ENCODE data around the gene ADCYAP1.

Gene ADCYAP1

GRCh38 chr18:901761-902160 lies 2.9 kb upstream of the ADCYAP1 start:
- H3K36me3 ChIP-seq (ENCODE audit: control insufficient read depth in 2 of 2, insufficient read depth in 1 of 2, low read length in 2 of 2), result no peaks in the 10 kb centered on the region
- ChIA-PET POLR2A (no interaction called here), CTCF (interaction anchor here (0.6 to 1.6 kb wide), 4 partner anchors 10 to 68 kb away, joined by 3 to 10 read pairs (median 4); no protein-coding TSS in a partner anchor)
- no peak overlapping the region for H3K27ac ChIP-seq (ENCODE audit: extremely low read depth, low read depth, low read length)
- H3K9me3 ChIP-seq (ENCODE audit: control insufficient read depth, insufficient read depth, low read depth, low read length), result no peaks in the 10 kb centered on the region
- TF ChIP-seq ZNF311 (tag by site-specific recombination; IDR thresholded peaks at IDR 0.05; ENCODE audit: borderline replicate concordance) (no peak), ZNF350 (tag by site-specific recombination; IDR thresholded peaks at IDR 0.05) (no peak), SP3 (tag by site-specific recombination; IDR thresholded peaks at IDR 0.05) (no peak), GLI4 (tag by site-specific recombination; IDR thresholded peaks at IDR 0.05) (no peak), ZBTB7A (tag by site-specific recombination; IDR thresholded peaks at IDR 0.05; ENCODE audit: low read depth) (no peak), ZNF23 (tag by site-specific recombination; IDR thresholded peaks at IDR 0.05; ENCODE audit: borderline replicate concordance) (no peak)
- no peak overlapping the region for H3K4me3 ChIP-seq (ENCODE audit: low read depth, low read length)
- peaks cover 10% of the 10 kb centered on the region; the same call in 1 of the 2 replicates for H3K4me1 ChIP-seq (ENCODE audit: control insufficient read depth, insufficient read depth, low read length)

DNA sequence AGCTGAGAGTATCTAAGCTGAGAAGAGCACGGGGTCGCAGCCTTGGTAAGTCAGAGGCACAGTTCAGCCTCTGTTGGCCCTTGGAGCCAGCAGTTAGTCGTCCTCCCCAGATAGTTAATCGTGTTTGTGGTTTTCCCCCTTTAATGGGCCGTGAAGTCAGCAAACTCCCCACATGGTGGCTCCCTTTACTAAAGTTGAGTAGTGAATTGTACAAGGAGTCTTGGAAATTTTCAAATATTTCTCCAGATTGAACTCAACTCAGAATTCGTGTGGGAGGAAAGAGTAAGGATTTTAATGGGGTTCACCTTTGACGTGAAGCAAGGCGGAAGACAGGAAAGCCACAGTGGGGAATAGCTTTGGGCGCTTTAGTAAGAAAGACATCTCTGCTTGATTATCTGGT lies 2.4 kb upstream of the ADCYAP1 start:
- peaks cover 13% of the 10 kb centered on the region; the same call in 1 of the 2 replicates for H3K4me1 ChIP-seq (ENCODE audit: control insufficient read depth, insufficient read depth, low read length)
- H3K4me3 ChIP-seq (ENCODE audit: low read depth, low read length), result no peak overlapping the region
- H3K9me3 ChIP-seq (ENCODE audit: control insufficient read depth, insufficient read depth, low read depth, low read length), result no peaks in the 10 kb centered on the region
- ChIA-PET POLR2A (no interaction called here), CTCF (interaction anchor here (0.6 to 1.6 kb wide), 6 partner anchors 9 to 88 kb away, joined by 3 to 10 read pairs (median 4); no protein-coding TSS in a partner anchor)
- H3K36me3 ChIP-seq (ENCODE audit: control insufficient read depth in 2 of 2, insufficient read depth in 1 of 2, low read length in 2 of 2), result no peaks in the 10 kb centered on the region
- H3K27ac ChIP-seq (ENCODE audit: extremely low read depth, low read depth, low read length), result no peak overlapping the region
- TF ChIP-seq ZFP41 (tag by site-specific recombination; IDR thresholded peaks at IDR 0.05; ENCODE audit: borderline replicate concordance) (no peak), ZNF837 (tag by site-specific recombination; IDR thresholded peaks at IDR 0.05) (no peak), ZNF23 (tag by site-specific recombination; IDR thresholded peaks at IDR 0.05; ENCODE audit: borderline replicate concordance) (no peak), ZBTB1 (tag by site-specific recombination; IDR thresholded peaks at IDR 0.05) (no peak), ZNF16 (tag by site-specific recombination; IDR thresholded peaks at IDR 0.05; ENCODE audit: low read depth) (no peak), ZNF785 (tag by site-specific recombination; IDR thresholded peaks at IDR 0.05) (no peak), SALL2 (tag by site-specific recombination; IDR thresholded peaks at IDR 0.05; ENCODE audit: borderline replicate concordance) (no peak), REST (tag by site-specific recombination; IDR thresholded peaks at IDR 0.05) (no peak), WT1 (tag by site-specific recombination; IDR thresholded peaks at IDR 0.05) (no peak), GLIS2 (tag by site-specific recombination; IDR thresholded peaks at IDR 0.05) (no peak), ZBTB44 (tag by site-specific recombination; IDR thresholded peaks at IDR 0.05) (no peak), ZNF549 (tag by site-specific recombination; IDR thresholded peaks at IDR 0.05) (no peak), SP2 (tag by site-specific recombination; IDR thresholded peaks at IDR 0.05) (no peak), ZNF121 (tag by site-specific recombination; IDR thresholded peaks at IDR 0.05) (no peak), YY1 (tag by site-specific recombination; IDR thresholded peaks at IDR 0.05) (no peak), ZNF302 (tag by site-specific recombination; IDR thresholded peaks at IDR 0.05; ENCODE audit: low read depth) (no peak), ZNF280C (tag by site-specific recombination; IDR thresholded peaks at IDR 0.05) (no peak), ZFP3 (tag by site-specific recombination; IDR thresholded peaks at IDR 0.05; ENCODE audit: low read depth) (no peak)
- TF ChIP-seq, protein P1, sequence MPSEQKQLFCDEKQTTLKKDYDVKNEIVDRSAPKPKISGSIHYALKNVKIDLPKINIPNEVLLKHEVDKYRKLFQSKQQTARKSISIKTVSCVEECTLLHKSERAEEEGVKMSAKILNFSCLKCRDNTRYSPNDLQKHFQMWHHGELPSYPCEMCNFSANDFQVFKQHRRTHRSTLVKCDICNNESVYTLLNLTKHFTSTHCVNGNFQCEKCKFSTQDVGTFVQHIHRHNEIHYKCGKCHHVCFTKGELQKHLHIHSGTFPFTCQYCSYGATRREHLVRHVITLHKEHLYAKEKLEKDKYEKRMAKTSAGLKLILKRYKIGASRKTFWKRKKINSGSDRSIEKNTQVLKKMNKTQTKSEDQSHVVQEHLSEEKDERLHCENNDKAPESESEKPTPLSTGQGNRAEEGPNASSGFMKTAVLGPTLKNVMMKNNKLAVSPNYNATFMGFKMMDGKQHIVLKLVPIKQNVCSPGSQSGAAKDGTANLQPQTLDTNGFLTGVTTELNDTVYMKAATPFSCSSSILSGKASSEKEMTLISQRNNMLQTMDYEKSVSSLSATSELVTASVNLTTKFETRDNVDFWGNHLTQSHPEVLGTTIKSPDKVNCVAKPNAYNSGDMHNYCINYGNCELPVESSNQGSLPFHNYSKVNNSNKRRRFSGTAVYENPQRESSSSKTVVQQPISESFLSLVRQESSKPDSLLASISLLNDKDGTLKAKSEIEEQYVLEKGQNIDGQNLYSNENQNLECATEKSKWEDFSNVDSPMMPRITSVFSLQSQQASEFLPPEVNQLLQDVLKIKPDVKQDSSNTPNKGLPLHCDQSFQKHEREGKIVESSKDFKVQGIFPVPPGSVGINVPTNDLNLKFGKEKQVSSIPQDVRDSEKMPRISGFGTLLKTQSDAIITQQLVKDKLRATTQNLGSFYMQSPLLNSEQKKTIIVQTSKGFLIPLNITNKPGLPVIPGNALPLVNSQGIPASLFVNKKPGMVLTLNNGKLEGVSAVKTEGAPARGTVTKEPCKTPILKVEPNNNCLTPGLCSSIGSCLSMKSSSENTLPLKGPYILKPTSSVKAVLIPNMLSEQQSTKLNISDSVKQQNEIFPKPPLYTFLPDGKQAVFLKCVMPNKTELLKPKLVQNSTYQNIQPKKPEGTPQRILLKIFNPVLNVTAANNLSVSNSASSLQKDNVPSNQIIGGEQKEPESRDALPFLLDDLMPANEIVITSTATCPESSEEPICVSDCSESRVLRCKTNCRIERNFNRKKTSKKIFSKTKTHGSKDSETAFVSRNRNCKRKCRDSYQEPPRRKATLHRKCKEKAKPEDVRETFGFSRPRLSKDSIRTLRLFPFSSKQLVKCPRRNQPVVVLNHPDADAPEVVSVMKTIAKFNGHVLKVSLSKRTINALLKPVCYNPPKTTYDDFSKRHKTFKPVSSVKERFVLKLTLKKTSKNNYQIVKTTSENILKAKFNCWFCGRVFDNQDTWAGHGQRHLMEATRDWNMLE (tag by site-specific recombination; conservative IDR thresholded peaks at IDR 0.05; ENCODE audit: low read depth), result no peak
